ENCODE data around the gene LCMT1. TPM values are rescaled to one million over a fixed set of nuclear protein-coding genes. Genes with fewer than 3 reads are reported as not detected.

Gene LCMT1
- total and polyA plus RNA-seq, 2 of the 13 experiments (the other 11 are each of a cell fraction or from before 2014, with no cell fraction given) = 41.2 to 48.7 TPM

GRCh38 chr16:25111403-25112166, at the start of gene LCMT1 (continued):
- TF ChIP-seq RARA (CRISPR knock-in tag; IDR thresholded peaks at IDR 0.05) (no peak), PRDM10 (CRISPR knock-in tag; IDR thresholded peaks at IDR 0.05; ENCODE audit: low read depth) (peak; percentile 58; the same call in 1 of the 2 replicates), ZNF777 (CRISPR knock-in tag; IDR thresholded peaks at IDR 0.05) (peak; percentile 49; the same call in 1 of the 2 replicates), ZNF781 (CRISPR knock-in tag; IDR thresholded peaks at IDR 0.05; ENCODE audit: borderline replicate concordance, not compliant biosample characterization) (no peak), ZNF776 (CRISPR knock-in tag; IDR thresholded peaks at IDR 0.05) (peak; percentile 46; the same call in 1 of the 2 replicates), ZNF205 (CRISPR knock-in tag; IDR thresholded peaks at IDR 0.05) (peak; percentile 75; the same call in 1 of the 2 replicates), ZNF557 (CRISPR knock-in tag; IDR thresholded peaks at IDR 0.05) (no peak), ZBTB8A (CRISPR knock-in tag; IDR thresholded peaks at IDR 0.05; ENCODE audit: borderline replicate concordance, low read depth) (no peak), ZNF501 (CRISPR knock-in tag; IDR thresholded peaks at IDR 0.05) (peak; percentile 69), HMGXB4 (CRISPR knock-in tag; IDR thresholded peaks at IDR 0.05; ENCODE audit: borderline replicate concordance in 1 of 2, low read depth in 1 of 2) (peak; percentile 68 to 84; a peak in 3 of 4 replicates), ZNF749 (CRISPR knock-in tag; IDR thresholded peaks at IDR 0.05; ENCODE audit: borderline replicate concordance) (0 out of 2 replicates have a peak, but pooled peaks have one; percentile 60), ZFAT (CRISPR knock-in tag; conservative IDR thresholded peaks at IDR 0.05) (no peak), ZNF12 (CRISPR knock-in tag; IDR thresholded peaks at IDR 0.05) (0 out of 2 replicates have a peak, but pooled peaks have one; percentile 52), FOSL1 (CRISPR knock-in tag; IDR thresholded peaks at IDR 0.05; ENCODE audit: borderline replicate concordance) (no peak), ZBTB7A (CRISPR knock-in tag; IDR thresholded peaks at IDR 0.05) (no peak), ZNF260 (CRISPR knock-in tag; IDR thresholded peaks at IDR 0.05; ENCODE audit: borderline replicate concordance, low read depth) (no peak), GLMP (CRISPR knock-in tag; IDR thresholded peaks at IDR 0.05; ENCODE audit: borderline replicate concordance) (no peak), KDM3A (CRISPR knock-in tag; IDR thresholded peaks at IDR 0.05; ENCODE audit: low read depth) (peak; percentile 55; the same call in 1 of the 2 replicates), KLF9 (CRISPR knock-in tag; IDR thresholded peaks at IDR 0.05; ENCODE audit: low read depth) (0 out of 2 replicates have a peak, but pooled peaks have one; percentile 57), HDAC2 (CRISPR knock-in tag; IDR thresholded peaks at IDR 0.05) (peak; percentile 47; the same call in 1 of the 2 replicates), ZNF775 (CRISPR knock-in tag; IDR thresholded peaks at IDR 0.05; ENCODE audit: borderline replicate concordance) (no peak)
